ENCODE results near the gene TBC1D30.
"Not testable (repeated sequence)": the region's sequence is repeated elsewhere in the genome, so short reads cannot be mapped to it uniquely, and the experiment has no call there.

TBC1D30 gene

GRCh38 chr12:64824500-64825142, at the start of gene TBC1D30:
TBC1D30 (plus strand) TSS chr12:64824647; CDS start chr12:64824880, 233 bp downstream.
- no peak for DNase-seq (ENCODE audit: low spot score)

- not testable (repeated sequence) for DNase-seq (ENCODE audit: low spot score)
Measured at GRCh38 chr12:64775147-64775736, 49.2 kb upstream of the TBC1D30 start.

- DNase-seq (ENCODE audit: low spot score), result no peak
Measured at GRCh38 chr12:64779354-64779974, 45.0 kb upstream of the TBC1D30 start.

GRCh38 chr12:64780132-64780530, 44.3 kb upstream of the TBC1D30 start:
- DNase-seq (ENCODE audit: low spot score), result no peak

GRCh38 chr12:64780531-64781279, 43.7 kb upstream of the TBC1D30 start:
- no peak for DNase-seq (ENCODE audit: low spot score)

- DNase-seq (ENCODE audit: low spot score), result no peak
Measured at GRCh38 chr12:64781280-64782190, 42.9 kb upstream of the TBC1D30 start.

- DNase-seq (ENCODE audit: low spot score), result no peak
Measured at GRCh38 chr12:64782191-64782876, 42.1 kb upstream of the TBC1D30 start.

- DNase-seq (ENCODE audit: low spot score), result no peak
Measured at GRCh38 chr12:64785838-64786237, 38.6 kb upstream of the TBC1D30 start.

GRCh38 chr12:64790166-64790565, 34.3 kb upstream of the TBC1D30 start:
- no peak for DNase-seq (ENCODE audit: low spot score)

- DNase-seq (ENCODE audit: low spot score), result no peak
Measured at GRCh38 chr12:64791036-64791435, 33.4 kb upstream of the TBC1D30 start.

- DNase-seq (ENCODE audit: low spot score), result no peak
Measured at GRCh38 chr12:64792128-64792527, 32.3 kb upstream of the TBC1D30 start.

GRCh38 chr12:64793610-64794009, 30.8 kb upstream of the TBC1D30 start:
- no peak for DNase-seq (ENCODE audit: low spot score)

- no peak for DNase-seq (ENCODE audit: low spot score)
Measured at GRCh38 chr12:64794305-64794704, 30.1 kb upstream of the TBC1D30 start.

GRCh38 chr12:64796205-64796845, 28.1 kb upstream of the TBC1D30 start:
- peak; percentile 71 for DNase-seq (ENCODE audit: low spot score)

GRCh38 chr12:64797156-64797555, 27.3 kb upstream of the TBC1D30 start:
- no peak for DNase-seq (ENCODE audit: low spot score)

- no peak for DNase-seq (ENCODE audit: low spot score)
Measured at GRCh38 chr12:64798165-64798564, 26.3 kb upstream of the TBC1D30 start.

- no peak for DNase-seq (ENCODE audit: low spot score)
Measured at GRCh38 chr12:64800640-64801039, 23.8 kb upstream of the TBC1D30 start.

GRCh38 chr12:64801381-64801780, 23.1 kb upstream of the TBC1D30 start:
- DNase-seq (ENCODE audit: low spot score), result no peak

- not testable (repeated sequence) for DNase-seq (ENCODE audit: low spot score)
Measured at GRCh38 chr12:64802180-64802775, 22.2 kb upstream of the TBC1D30 start.

- no peak for DNase-seq (ENCODE audit: low spot score)
Measured at GRCh38 chr12:64806173-64806572, 18.3 kb upstream of the TBC1D30 start.

Measured in globus pallidus (tissue), 1 donor.